Measurements from ENCODE around the gene CLN5.

The CLN5 gene

DNA sequence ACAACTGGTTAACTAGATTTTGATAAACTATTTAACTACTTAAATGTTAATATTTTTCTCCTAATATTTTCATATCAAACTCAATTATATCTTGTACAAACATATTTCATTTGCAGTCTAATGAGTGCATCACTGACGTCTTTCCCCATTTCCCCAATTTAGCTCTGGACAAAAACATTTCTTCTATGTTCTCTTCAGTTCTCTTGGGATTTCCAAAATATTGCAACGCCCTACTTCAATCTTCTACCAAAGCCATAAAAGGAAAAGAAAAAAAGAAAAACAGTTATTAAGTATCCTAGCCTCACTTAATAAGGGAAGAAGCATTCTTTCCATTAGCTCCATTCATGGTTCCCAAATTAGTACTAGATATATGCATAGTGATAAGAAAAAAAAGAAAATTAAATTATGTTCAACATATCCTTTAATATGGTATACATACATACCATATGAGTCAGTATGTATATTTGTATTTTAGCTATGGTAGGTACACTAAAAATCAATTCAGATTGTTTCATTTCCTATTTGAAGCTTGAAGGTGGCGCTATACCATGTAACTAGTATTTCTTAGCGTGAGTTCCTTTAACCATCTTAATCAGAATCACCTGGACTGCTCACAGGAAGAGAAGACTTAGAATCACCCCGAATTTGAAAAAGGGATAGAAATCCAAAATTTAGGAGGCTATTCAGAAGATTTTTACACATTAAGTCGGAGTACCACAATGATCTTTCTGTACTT, 25.2 kb downstream of the CLN5 start:
- no peak for DNase-seq (ENCODE audit: insufficient read length, low spot score)
- no peak for TF ChIP-seq POLR2A (IDR thresholded peaks at IDR 0.05; ENCODE audit: low read depth, low read length)
- no peak for FAIRE-seq

DNA sequence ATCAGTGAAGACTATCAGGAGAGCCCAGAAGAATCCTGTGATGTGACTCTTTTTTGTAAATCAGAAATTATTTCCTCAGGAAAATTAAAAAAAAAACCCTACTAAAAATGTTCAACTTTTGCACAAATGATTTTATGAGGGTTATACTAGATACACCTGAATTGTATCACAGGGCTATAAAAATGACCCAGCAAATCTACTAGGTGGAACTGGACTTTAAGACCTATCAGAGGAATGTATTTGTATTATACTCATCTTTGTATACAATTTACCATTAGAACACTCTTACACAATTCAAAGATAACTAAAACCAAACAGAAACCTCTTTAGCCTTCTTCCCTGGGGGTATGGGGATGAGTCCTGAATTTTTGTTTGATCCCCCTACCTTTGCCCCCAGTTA, 27.9 kb downstream of the CLN5 start:
- no peak for TF ChIP-seq POLR2A (IDR thresholded peaks at IDR 0.05; ENCODE audit: low read depth, low read length)
- FAIRE-seq: no peak
- no peak for DNase-seq (ENCODE audit: insufficient read length, low spot score)

DNA sequence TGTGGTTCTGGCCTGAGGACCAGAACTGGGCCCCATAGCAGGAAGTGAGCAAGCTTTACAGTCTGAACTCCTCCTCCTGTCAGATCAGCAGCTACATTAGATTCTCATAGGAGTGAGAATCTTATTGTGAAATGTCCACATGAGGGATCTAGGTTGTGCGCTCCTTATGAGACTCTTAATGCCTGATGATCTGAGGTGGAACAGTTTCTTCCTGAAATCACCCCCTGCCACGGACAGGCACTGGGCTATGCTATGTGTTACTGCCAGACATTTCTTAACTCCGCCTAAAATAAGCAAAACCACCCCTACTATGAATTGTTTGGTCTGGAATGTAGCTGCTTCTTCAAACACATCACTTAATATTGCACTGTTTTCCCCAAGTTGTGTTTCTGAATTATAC, 30.5 kb downstream of the CLN5 start:
- no peak for TF ChIP-seq POLR2A (IDR thresholded peaks at IDR 0.05; ENCODE audit: low read depth, low read length)
- no peak for DNase-seq (ENCODE audit: insufficient read length, low spot score)
- FAIRE-seq: peak; percentile 48

DNA sequence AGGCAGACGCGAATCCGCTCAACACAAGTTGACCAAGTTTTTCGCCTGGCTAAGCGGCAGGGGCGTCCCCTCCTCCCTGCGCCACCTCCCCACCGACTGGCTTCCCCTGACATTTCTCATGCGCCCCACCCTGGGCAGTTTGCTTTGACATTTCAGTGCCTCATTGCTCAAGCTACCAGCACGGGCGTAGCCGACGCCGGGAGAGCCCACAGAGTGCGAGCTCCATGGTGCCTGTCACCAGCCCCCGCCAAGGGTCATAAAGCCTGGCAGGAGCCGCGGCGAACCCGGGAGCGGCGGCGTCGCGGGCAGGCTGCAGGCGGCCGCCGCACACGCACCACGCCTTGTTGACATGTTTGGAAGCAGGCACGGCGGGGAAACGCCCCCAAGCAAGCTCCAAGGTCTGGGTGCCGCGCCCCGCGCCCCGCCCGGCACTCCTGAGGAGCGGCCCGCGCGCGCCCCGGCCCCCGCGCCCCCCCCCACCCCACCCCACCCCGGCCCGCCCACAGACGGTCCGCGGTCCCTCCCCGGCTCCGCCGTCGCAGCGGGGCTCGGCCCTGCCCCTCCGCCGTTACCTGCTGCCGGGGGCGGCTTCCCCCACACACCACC, 34.5 kb downstream of the CLN5 start:
- TF ChIP-seq POLR2A (IDR thresholded peaks at IDR 0.05; ENCODE audit: low read depth, low read length): no peak
- FAIRE-seq: no peak
- peak; percentile 44 for DNase-seq (ENCODE audit: insufficient read length, low spot score)

DNA sequence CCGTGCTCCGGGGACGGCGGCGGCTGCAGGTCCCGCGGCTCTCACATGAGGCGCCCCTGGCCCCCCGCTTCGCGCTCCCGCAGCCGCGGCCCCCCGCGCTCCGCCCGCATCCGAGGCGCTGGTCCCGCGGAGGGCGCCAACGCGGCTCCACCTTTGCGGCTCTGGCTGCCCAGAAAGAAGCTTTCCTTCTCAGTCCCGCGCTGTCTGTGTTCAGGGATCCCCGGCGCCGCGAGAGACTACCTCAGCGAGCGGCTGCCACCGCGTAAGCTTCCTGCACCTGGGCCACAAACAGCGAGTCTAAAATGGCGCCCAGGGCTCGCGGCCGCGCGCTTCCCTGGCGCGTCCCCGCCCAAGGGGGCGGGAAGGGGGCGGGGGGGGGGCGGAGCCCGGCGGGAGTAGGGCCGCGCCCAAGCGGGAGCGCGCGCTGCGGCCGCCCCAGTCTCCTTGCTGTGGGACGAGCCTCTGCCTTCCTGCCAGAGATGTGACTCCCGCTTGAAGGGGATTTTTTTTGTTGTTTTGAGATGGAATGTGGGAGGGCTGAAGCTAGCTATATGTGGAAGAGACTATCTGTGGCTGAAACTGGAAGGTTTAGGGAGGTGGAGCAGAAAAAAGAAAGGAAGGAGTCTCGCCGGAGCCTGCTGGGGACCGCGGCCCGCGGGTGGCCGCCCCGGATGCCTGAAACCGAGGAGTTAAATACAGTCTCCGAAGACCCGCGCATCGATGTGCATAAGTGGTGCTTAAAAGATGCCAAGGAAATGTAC, 35.2 kb downstream of the CLN5 start, which contains the start of gene FBXL3:
Gene FBXL3, minus strand, starts transcription at position 299 of the 761 bp plus-strand sequence. CDS start 5,299 bp downstream, outside the sequence.
- DNase-seq (ENCODE audit: insufficient read length, low spot score): peak; percentile 58
- peak; percentile 68 for TF ChIP-seq POLR2A (IDR thresholded peaks at IDR 0.05; ENCODE audit: low read depth, low read length)
- FAIRE-seq: peak; percentile 52

DNA sequence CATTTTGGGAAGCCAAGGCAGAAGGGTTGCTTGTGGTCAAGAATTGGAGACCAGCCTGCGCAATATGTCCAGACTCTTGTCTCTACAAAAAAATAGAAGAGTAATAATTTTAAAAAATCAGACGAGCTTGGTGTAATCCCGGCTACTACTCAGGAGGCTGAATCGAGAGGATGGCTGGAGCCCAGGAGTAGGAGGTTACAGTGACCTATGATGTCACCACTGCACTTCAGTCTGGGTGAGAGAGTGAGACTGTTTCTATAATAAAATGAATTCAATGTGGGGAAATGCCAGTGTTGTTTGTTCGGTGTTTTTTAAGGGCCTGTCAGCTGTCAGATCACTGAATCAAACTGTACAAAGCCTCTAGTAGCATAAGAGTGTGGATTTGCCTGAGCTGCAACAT, 36.3 kb downstream of the CLN5 start:
- no peak for TF ChIP-seq POLR2A (IDR thresholded peaks at IDR 0.05; ENCODE audit: low read depth, low read length)
- DNase-seq (ENCODE audit: insufficient read length, low spot score): no peak
- peak; percentile 86 for FAIRE-seq

DNA sequence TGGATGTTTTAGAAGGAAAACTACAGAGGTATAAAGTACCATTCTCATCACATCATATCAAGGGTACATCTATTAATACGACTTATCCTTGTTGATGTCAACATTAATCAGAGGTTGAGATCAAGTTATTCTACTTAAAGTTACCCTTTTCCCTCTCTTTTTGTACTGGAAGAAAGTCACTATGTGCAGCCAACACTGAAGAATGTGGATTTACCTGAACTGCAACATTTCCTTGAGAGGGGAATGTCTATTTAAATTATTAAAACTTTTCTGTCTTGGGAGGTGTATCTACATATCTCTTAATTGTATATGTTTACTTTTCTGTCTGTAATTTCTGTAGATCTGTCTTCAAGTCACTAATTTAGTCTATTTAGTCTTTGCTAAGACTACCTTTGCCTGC, 37.6 kb downstream of the CLN5 start:
- FAIRE-seq (no peak), DNase-seq (ENCODE audit: insufficient read length, low spot score) (no peak)
- TF ChIP-seq POLR2A (IDR thresholded peaks at IDR 0.05; ENCODE audit: low read depth, low read length): no peak

DNA sequence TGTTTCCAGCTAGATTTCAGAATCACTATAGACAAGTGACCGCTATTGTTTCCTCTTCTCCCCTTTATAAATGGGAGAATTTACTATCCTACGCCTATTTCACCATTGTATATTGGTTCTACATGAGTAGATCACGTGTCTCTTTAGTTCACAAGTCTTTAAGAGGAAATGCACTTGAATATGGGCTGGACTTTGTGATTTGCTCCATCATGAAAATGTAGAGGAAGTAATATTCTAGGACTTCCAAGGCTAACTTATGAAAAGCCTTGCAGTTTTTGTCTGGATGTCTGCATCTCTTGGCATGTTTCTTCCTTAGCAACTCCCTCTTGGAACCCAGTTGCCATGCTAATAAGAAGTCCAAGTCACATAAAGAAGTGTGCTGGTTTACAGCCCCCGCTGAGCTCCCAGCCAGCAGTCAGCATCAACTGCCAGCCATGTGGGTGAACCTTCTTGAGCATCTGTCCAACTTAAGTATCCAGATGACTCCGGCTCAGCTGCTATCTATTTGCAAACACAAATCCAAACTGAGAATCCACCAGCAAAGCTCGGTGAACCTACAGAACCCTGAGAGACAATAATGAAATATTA, 39.9 kb downstream of the CLN5 start:
- no peak for DNase-seq (ENCODE audit: insufficient read length, low spot score)
- FAIRE-seq: no peak
- TF ChIP-seq POLR2A (IDR thresholded peaks at IDR 0.05; ENCODE audit: low read depth, low read length): no peak

DNA sequence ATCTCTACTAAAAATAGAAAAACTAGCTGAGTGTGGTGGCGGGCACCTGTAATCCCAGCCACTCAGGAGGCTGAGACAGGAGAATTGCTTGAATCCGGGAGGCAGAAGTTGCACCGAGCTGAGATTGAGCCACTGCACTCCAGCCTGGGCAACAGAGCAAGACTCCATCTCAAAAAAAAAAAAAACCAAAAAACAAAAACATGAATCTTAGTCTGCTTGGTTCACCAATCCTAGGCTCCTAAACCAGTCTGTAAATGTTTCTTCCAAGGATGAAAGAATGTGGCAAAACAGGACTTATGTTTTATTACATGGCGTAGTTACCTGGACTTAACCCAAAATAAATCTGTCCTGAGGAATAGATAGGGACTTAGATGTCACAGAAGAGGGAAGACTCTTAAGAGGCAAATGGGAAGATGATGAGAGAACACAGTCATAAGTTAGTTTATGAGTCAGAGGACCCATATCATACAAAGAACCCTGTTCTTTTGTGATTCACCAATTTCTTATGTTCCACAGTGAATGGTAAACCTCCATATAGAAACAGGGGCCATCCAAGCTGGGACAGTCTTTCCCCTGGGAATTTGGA, 41.9 kb downstream of the CLN5 start:
- TF ChIP-seq POLR2A (IDR thresholded peaks at IDR 0.05; ENCODE audit: low read depth, low read length): no peak
- DNase-seq (ENCODE audit: insufficient read length, low spot score): no peak
- FAIRE-seq: no peak

DNA sequence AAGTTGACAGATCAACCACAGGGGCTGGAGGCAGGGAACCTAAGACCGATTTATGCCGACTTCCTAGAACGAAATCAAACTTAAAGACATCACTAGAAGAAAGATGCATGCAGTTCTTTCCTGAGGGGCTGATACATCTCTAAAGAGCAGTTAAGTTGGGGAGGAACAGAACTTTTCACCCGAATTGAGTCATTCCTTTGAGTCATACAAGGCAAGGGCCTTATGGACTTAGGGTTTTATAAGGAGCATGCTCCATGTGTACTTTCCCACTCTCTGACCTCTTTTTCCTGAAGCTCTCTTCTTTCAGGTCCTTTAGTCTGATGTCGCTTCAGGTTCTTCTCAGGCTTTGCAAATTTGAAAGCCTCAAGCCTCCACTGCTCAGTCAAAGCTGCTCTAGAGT, 43.0 kb downstream of the CLN5 start:
- TF ChIP-seq POLR2A (IDR thresholded peaks at IDR 0.05; ENCODE audit: low read depth, low read length): no peak
- peak; percentile 30 for DNase-seq (ENCODE audit: insufficient read length, low spot score)
- FAIRE-seq: peak; percentile 81

DNA sequence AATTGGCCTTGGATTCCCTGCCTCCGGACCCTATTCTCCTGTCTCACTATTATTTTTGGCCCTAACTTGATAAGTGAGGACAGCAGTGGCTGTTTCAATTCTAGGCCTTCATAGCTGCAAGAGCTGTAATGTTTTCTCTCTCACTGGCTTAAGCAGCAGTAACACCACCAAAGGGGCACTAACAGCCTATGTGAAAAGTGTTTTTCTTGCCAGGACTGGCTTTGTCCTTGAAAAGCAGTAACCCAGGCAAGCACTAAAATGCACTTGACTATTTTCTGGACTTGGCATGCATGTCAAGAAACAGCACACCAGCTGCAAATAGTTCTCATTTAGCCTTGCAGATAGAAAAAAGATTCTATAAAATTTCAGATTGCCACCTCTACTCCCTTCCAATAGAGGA, 44.4 kb downstream of the CLN5 start:
- TF ChIP-seq POLR2A (IDR thresholded peaks at IDR 0.05; ENCODE audit: low read depth, low read length): no peak
- FAIRE-seq (no peak), DNase-seq (ENCODE audit: insufficient read length, low spot score) (no peak)

DNA sequence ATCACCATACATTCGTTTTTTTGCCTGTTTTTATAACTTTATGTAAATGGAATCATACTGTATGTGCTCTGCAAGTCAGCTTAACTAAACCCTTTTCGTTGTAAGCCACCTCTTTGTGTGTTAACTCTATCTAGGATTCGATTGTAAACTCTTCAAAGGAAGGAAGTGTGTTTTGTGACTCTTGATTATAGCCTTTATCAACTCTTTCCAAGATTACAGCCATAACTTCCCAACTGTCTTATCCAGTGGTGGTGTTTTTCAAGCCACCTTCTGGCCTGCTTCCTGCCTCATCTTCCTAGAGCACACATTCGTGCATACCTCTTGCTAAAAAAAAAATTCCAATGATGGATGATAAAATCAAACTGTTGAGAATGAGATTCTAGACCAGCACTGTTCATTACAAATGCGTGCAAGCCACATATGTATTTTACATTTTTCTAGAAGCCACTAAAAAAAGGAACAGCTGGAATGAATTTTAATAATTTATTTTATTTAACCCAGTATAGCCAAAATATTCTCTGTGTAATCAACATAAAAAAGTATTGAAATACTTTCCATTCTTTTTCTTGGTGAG, 47.1 kb downstream of the CLN5 start:
- no peak for TF ChIP-seq POLR2A (IDR thresholded peaks at IDR 0.05; ENCODE audit: low read depth, low read length)
- DNase-seq (ENCODE audit: insufficient read length, low spot score) (no peak), FAIRE-seq (no peak)

DNA sequence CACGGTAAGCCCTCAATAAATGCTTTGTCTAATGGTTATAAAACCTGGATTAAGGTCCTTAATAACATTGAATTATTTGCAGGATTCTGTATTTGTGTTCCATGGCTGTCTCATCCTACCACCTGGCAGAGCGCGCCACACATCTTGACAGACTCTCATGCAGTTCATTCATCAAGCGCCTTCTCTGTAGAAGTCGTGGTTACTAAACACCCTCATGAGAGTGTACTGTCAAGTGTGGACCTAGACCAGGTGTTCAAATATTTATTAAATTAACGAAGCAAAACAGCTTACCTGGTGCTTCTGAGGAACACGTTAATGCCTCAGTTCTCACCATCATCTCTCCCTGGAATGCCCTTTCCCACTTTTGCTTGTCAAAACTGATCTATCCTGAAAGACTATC, 48.2 kb downstream of the CLN5 start:
- no peak for FAIRE-seq

More for the DNA sequence above, 48.2 kb downstream of the CLN5 start:
- no peak for DNase-seq (ENCODE audit: insufficient read length, low spot score)
- no peak for TF ChIP-seq POLR2A (IDR thresholded peaks at IDR 0.05; ENCODE audit: low read depth, low read length)

All from H54 (cell line).